Measurements from ENCODE around the gene U2AF2. TPM values are rescaled to one million over a fixed set of nuclear protein-coding genes. Genes with fewer than 3 reads are reported as not detected.

U2AF2 gene
- total and polyA plus RNA-seq, 9 of the 15 experiments (the other 6 are each of a cell fraction or from before 2014, with no cell fraction given), result 3.0 to 331 (median 157) TPM

- TF ChIP-seq RERE (CRISPR knock-in tag; IDR thresholded peaks at IDR 0.05; ENCODE audit: borderline replicate concordance) (no peak), DLX4 (CRISPR knock-in tag; IDR thresholded peaks at IDR 0.05) (no peak), PCBP1 (IDR thresholded peaks at IDR 0.05; ENCODE audit: low read depth, low read length, poor library complexity, severe bottlenecking) (no peak), GTF3C2 (IDR thresholded peaks at IDR 0.05; ENCODE audit: borderline replicate concordance, extremely low read depth, insufficient read length) (no peak), NFXL1 (CRISPR knock-in tag; IDR thresholded peaks at IDR 0.05) (no peak), STAG1 (CRISPR knock-in tag; IDR thresholded peaks at IDR 0.05; ENCODE audit: borderline replicate concordance) (peak; percentile 54; the same call in 1 of the 2 replicates), ZNF518B (CRISPR knock-in tag; IDR thresholded peaks at IDR 0.05) (no peak), MYBL2 (IDR thresholded peaks at IDR 0.05; ENCODE audit: low read depth) (no peak), MYBL2 (CRISPR knock-in tag; IDR thresholded peaks at IDR 0.05; ENCODE audit: borderline replicate concordance) (no peak), ZNF311 (CRISPR knock-in tag; IDR thresholded peaks at IDR 0.05) (no peak), DDX20 (tag; IDR thresholded peaks at IDR 0.05; ENCODE audit: low read depth) (no peak), KAT8 (IDR thresholded peaks at IDR 0.05; ENCODE audit: low read depth) (no peak), SIN3B (IDR thresholded peaks at IDR 0.05; ENCODE audit: low read depth) (no peak), JUND (IDR thresholded peaks at IDR 0.05; ENCODE audit: borderline replicate concordance, low read depth, low read length) (0 out of 2 replicates have a peak, but pooled peaks have one; percentile 26), JUND (tag; IDR thresholded peaks at IDR 0.05; ENCODE audit: borderline replicate concordance, low read depth, low read length) (no peak), ZNF431 (CRISPR knock-in tag; IDR thresholded peaks at IDR 0.05) (no peak)
Observed at GRCh38 chr19:55632463-55632834, 22.4 kb upstream of the U2AF2 start (continued).

Measured in K562 (cell line).